ENCODE data around the gene PLEKHH3.
A peak's percentile ranks its signal among the peaks of the same experiment; 100 is the strongest.
"Not testable (repeated sequence)": the region's sequence is repeated elsewhere in the genome, so short reads cannot be mapped to it uniquely, and the experiment has no call there.

PLEKHH3 gene

GRCh38 chr17:42623732-42624596, 52.8 kb downstream of the PLEKHH3 start:
- peak in 1 of 3 experiments; percentile 4 for DNase-seq

- DNase-seq: no peak
Measured at GRCh38 chr17:42623271-42623670, 53.5 kb downstream of the PLEKHH3 start.

- not testable (repeated sequence) for DNase-seq
Measured at GRCh38 chr17:42621987-42622386, 54.8 kb downstream of the PLEKHH3 start.

- DNase-seq: peak; percentile 29 to 67 (median 34)
Measured at GRCh38 chr17:42618442-42619150, 58.2 kb downstream of the PLEKHH3 start.

- DNase-seq: no peak
Measured at GRCh38 chr17:42617956-42618431, 58.8 kb downstream of the PLEKHH3 start.
